Measurements from ENCODE around the gene SPOCK1.

The SPOCK1 gene

DNA sequence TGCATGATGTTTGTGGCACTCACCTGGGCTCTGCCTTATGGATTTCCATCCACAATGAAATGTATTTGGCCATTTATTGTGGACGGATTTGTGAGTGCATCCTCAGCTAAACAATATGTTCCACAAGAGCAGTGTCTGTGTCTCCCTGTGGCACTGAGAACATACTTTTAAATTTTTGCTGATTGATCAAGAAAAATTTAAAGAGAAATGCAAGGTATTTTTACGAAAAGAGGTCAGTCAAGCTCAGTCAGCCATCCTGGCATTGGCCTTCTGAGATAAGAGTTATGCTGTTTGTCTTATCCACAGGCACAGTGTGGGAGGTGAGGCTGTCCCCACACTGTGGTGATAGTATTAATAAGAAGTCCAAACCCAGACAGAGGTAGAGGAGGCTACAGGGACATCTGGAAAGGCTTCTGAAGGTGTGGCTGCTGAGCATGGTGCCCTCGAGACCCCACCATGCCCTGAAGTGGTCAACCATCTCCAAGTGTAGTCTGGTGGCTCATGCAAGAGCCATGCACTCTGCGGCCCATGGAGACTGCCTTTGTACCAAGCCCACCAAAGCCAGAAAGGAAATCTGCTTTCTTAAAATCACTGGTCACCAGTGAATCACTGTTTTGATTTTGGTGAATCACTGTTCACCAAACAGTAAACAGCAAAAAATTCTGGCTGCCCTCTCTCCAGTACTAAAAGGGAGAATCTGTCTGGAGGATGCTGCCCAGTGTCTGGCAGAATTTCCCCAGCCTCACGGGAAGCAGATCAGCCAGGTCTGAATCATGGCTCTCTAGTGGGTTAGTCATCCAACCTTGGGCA lies 28.8 kb downstream of the SPOCK1 start:
- TF ChIP-seq, protein P1, sequence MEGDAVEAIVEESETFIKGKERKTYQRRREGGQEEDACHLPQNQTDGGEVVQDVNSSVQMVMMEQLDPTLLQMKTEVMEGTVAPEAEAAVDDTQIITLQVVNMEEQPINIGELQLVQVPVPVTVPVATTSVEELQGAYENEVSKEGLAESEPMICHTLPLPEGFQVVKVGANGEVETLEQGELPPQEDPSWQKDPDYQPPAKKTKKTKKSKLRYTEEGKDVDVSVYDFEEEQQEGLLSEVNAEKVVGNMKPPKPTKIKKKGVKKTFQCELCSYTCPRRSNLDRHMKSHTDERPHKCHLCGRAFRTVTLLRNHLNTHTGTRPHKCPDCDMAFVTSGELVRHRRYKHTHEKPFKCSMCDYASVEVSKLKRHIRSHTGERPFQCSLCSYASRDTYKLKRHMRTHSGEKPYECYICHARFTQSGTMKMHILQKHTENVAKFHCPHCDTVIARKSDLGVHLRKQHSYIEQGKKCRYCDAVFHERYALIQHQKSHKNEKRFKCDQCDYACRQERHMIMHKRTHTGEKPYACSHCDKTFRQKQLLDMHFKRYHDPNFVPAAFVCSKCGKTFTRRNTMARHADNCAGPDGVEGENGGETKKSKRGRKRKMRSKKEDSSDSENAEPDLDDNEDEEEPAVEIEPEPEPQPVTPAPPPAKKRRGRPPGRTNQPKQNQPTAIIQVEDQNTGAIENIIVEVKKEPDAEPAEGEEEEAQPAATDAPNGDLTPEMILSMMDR (IDR thresholded peaks at IDR 0.05; ENCODE audit: control extremely low read depth, extremely low read depth, low read depth, missing control alignments): no peak
- DNase-seq (ENCODE audit: extremely low spot score): no peak
- ChIA-PET POLR2A (no interaction called here), CTCF (interaction anchor here (0.9 to 1.3 kb wide), 2 partner anchors 149 to 150 kb away, joined by 3 read pairs; no protein-coding TSS in a partner anchor)

DNA sequence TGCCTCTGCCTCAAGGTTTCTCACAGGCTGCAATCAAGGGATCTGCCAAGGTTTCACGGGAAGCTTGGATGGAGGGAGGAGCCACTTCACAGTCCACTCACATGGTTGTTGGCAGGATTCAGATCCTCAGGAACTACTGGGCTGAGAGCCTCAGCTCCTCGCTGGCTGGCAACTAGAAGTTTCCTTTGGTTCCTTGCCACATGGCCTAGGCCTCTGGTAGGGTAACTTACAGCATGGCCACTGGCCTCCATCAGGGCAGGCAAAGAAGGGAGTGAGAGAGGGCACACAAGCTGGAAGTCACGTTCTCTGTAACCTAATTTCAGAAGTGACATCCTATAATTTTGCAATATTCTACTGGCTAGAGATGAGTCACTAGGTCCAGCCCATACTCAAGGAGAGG lies 32.2 kb downstream of the SPOCK1 start:
- DNase-seq (ENCODE audit: extremely low spot score): no peak
- POLR2A ChIA-PET: no interaction called here
- TF ChIP-seq, protein P1 (IDR thresholded peaks at IDR 0.05; ENCODE audit: control extremely low read depth, extremely low read depth, low read depth, missing control alignments): no peak
- CTCF ChIA-PET: interaction anchor here (1.0 to 1.3 kb wide), 2 partner anchors 14 to 122 kb away, joined by 3 to 4 read pairs; no protein-coding TSS in a partner anchor

DNA sequence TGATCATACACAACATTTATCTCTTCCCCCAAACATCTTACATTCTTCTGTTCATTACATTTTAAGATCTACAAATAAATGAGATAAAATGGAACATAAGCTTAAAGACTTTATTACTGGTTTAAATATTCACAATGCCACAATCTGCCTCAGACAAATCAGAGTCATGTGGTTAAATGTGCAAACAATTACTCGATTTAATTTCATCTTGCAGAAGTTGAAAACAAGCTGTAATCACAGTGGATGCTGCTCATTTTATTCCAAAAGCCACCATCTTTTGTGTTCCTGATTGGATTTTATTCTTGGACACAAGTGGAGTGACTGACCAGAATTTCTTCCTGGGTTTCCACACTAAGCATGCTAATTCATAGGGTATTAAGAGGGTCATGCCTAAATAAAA lies 33.2 kb downstream of the SPOCK1 start:
- ChIA-PET CTCF (interaction anchor here (0.9 to 1.4 kb wide), 5 partner anchors 9 to 146 kb away, joined by 3 to 6 read pairs (median 3); no protein-coding TSS in a partner anchor), POLR2A (no interaction called here)
- TF ChIP-seq, protein P1 (IDR thresholded peaks at IDR 0.05; ENCODE audit: control extremely low read depth, extremely low read depth, low read depth, missing control alignments): no peak
- no peak for DNase-seq (ENCODE audit: extremely low spot score)

DNA sequence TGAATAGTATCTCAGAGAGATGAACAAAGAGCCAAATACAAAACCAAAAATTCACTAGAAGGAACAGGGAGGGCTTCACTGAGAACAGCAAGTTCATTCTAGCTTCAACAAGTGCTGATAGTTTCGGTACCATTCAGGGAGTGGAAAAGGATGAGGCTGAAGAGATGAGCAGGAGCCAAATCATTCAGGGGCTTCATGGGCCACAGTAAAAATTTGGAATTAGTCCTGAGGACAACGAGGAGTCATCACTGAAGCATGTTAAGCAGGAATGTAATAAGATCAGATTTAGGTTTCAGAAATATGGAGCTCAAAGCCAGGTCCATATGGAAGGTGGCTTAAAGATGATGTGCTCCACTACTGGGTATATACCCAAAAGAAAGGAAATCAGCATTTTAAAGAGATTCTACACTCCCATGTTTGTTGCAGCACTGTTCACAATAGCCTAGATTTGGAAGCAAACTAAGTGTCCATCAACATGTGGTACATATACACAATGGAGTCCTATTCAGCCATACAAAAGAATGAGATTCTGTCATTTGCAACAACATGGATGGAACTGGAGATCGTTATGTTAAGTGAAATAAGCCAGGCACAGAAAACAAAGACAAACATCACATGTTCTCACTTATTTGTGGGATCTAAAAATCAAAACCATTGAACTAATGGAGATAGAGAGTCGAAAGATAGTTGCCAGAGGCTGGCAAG lies 36.2 kb downstream of the SPOCK1 start:
- TF ChIP-seq, protein P1 (IDR thresholded peaks at IDR 0.05; ENCODE audit: control extremely low read depth, extremely low read depth, low read depth, missing control alignments): no peak
- CTCF ChIA-PET: interaction anchor here (2.5 to 2.8 kb wide), 2 partner anchors 12 to 36 kb away, joined by 6 to 9 read pairs; no protein-coding TSS in a partner anchor
- POLR2A ChIA-PET: no interaction called here
- no peak for DNase-seq (ENCODE audit: extremely low spot score)

DNA sequence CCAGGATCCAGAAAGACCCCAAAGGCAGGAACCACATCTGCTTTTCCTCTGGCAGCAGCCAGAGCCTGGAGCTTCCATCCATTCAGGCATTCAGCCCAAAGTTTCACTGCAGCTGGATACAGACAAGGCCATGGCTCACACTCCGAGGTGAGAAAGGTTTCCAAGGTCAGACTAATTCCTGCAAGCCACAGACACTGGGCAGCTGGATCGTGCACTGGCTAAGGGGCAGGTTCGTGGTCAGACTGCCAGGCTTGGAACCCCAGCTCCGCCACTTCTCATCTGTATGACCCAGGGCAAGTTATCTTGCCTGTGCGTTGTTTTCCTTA lies 36.9 kb downstream of the SPOCK1 start:
- TF ChIP-seq, protein P1 (IDR thresholded peaks at IDR 0.05; ENCODE audit: control extremely low read depth, extremely low read depth, low read depth, missing control alignments): no peak
- ChIA-PET CTCF (interaction anchor here (1.5 to 2.8 kb wide), 3 partner anchors 11 to 36 kb away, joined by 4 to 9 read pairs (median 6); no protein-coding TSS in a partner anchor), POLR2A (no interaction called here)
- no peak for DNase-seq (ENCODE audit: extremely low spot score)

DNA sequence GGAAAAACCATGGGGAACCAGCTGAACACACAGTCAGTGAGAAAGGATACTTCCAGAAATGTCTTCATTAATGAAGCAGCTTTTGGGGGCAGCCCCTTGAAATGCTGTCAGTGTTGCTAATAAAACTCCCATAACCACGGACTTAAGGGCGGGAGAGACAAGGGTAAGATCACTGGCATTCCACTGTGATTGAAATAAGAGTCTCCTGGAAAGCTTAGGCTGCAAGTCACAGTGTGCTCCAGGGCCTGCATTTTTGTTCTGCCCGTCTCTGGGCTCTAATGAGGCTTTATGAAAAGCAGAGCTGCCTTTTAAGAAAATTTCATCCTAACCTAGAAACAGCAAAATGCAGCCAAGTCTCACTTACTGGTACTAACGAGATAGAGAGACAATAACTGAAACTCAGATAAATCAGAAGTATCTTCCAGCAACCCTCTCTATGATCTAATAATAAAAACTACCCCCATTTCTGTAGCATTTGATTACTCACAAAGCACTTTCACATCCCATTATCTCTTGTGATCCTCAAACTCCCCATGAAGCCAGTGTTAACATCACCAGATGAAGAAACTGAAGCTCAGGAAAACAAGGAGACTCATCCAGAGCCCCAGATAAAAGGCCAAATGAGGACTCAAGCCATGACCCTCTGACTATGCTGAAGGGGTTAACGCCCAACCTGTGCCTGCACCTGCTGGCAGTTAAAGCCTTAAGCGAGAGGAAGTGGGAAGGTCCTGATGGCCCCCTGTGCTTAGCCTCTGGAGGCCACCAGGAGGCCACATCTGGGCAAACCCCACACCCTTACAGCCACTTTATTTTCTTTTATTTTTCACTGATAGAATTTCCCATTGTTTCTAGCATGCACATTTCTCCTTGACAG lies 37.5 kb downstream of the SPOCK1 start:
- ChIA-PET CTCF (interaction anchor here (1.5 to 2.8 kb wide), 4 partner anchors 11 to 53 kb away, joined by 4 to 9 read pairs (median 6); no protein-coding TSS in a partner anchor), POLR2A (no interaction called here)
- no peak for DNase-seq (ENCODE audit: extremely low spot score)

More for the DNA sequence above, 37.5 kb downstream of the SPOCK1 start:
- TF ChIP-seq, protein P1 (IDR thresholded peaks at IDR 0.05; ENCODE audit: control extremely low read depth, extremely low read depth, low read depth, missing control alignments): no peak

Data from GM10248 (cell line).